Endometrial microvascular endothelial cells (primary cell): ENCODE measurements around the gene ALDH3A1. TPM values are rescaled to one million over a fixed set of nuclear protein-coding genes. Genes with fewer than 3 reads are reported as not detected.

Experiments used
- in situ Hi-C: cut with HindIII; loops from 2 replicates; pipeline ENCODE4 v1.10.0; 2017; ENCODE audit warnings: low sequenced_read_pairs, low pct_unique_long_range_greater_than_20kb; ENCODE audit errors: inconsistent ontology term
- total RNA-seq: library from RNA; depleted of rRNA; stranded (reverse); fragments of >200 nt; gene quantifications from one replicate; pipeline ENCODE4 v1.2.3, GENCODE V29; 2015; ENCODE audit errors: inconsistent ontology term

The ALDH3A1 gene
- total RNA-seq, 1 donor from 2014 or later: 1.8 TPM

GRCh38 chr17:19763416-19763815, 15.3 kb upstream of the ALDH3A1 start:
- in situ Hi-C loops: no loop called here

- in situ Hi-C loops: no loop called here
Observed at GRCh38 chr17:19762515-19762961, 14.4 kb upstream of the ALDH3A1 start.

GRCh38 chr17:19760746-19761145, 12.6 kb upstream of the ALDH3A1 start:
- in situ Hi-C loops: no loop called here

GRCh38 chr17:19759568-19760549, 11.8 kb upstream of the ALDH3A1 start:
- in situ Hi-C loops: no loop called here

GRCh38 chr17:19757536-19758180, 9.6 kb upstream of the ALDH3A1 start:
- in situ Hi-C loops: no loop called here

GRCh38 chr17:19756546-19756945, 8.4 kb upstream of the ALDH3A1 start:
- in situ Hi-C loops: no loop called here

GRCh38 chr17:19755821-19756510, 7.9 kb upstream of the ALDH3A1 start:
- in situ Hi-C loops: no loop called here

- in situ Hi-C loops: no loop called here
Observed at GRCh38 chr17:19755392-19755791, 7.3 kb upstream of the ALDH3A1 start.

- in situ Hi-C loops: no loop called here
Observed at GRCh38 chr17:19753661-19754463, 5.8 kb upstream of the ALDH3A1 start.

- in situ Hi-C loops: no loop called here
Observed at GRCh38 chr17:19753051-19753509, 5.0 kb upstream of the ALDH3A1 start.

- in situ Hi-C loops: no loop called here
Observed at GRCh38 chr17:19752216-19753050, 4.3 kb upstream of the ALDH3A1 start.

- in situ Hi-C loops: no loop called here
Observed at GRCh38 chr17:19750835-19751234, 2.7 kb upstream of the ALDH3A1 start.

- in situ Hi-C loops: no loop called here
Observed at GRCh38 chr17:19750020-19750572, 2.0 kb upstream of the ALDH3A1 start.

GRCh38 chr17:19748807-19749193, 702 bp upstream of the ALDH3A1 start:
- in situ Hi-C loops: no loop called here

- in situ Hi-C loops: no loop called here
Observed at GRCh38 chr17:19747159-19747719, 859 bp downstream of the ALDH3A1 start.

- in situ Hi-C loops: no loop called here
Observed at GRCh38 chr17:19746517-19746916, 1.6 kb downstream of the ALDH3A1 start.
